NCI-H2196 (cell line): ENCODE measurements around the gene BUB3.
"Not testable (repeated sequence)": the region's sequence is repeated elsewhere in the genome, so short reads cannot be mapped to it uniquely, and the experiment has no call there.

ENCODE experiments used
- DNase-seq: peaks from one replicate; lab custom pipeline; 2025; ENCODE audit not compliant: unreplicated experiment; lab: John Stamatoyannopoulos, UW

BUB3 gene

DNA sequence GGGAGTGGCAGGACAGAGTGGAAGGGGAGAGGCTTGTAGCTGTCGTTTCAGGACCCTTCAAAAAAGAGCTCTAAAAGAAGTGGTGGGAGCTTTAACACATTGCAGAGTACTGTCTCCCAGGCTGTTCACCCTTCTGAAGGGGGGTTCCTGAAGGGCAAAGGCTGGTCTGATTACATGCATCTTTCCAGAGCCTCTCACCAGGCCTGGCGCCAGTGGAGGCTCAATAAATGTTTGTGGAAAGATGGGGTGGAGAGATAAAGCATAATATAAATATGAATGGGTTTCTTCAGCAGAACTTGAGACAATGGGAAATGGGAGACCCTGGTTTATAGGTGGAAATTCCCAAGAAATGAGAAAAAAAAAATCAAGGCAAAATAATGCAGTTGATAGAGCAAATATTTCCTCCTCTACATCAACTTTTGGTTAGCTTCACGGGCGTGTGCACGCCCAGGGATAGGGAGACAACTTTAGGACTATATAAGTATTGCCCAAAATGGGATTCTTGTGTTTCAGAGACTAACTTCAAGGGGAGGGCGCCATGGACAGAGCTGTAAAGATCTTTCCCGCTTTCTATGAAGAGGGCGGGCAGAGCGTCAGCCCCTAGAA, 613 bp upstream of the BUB3 start:
- no peak for DNase-seq

DNA sequence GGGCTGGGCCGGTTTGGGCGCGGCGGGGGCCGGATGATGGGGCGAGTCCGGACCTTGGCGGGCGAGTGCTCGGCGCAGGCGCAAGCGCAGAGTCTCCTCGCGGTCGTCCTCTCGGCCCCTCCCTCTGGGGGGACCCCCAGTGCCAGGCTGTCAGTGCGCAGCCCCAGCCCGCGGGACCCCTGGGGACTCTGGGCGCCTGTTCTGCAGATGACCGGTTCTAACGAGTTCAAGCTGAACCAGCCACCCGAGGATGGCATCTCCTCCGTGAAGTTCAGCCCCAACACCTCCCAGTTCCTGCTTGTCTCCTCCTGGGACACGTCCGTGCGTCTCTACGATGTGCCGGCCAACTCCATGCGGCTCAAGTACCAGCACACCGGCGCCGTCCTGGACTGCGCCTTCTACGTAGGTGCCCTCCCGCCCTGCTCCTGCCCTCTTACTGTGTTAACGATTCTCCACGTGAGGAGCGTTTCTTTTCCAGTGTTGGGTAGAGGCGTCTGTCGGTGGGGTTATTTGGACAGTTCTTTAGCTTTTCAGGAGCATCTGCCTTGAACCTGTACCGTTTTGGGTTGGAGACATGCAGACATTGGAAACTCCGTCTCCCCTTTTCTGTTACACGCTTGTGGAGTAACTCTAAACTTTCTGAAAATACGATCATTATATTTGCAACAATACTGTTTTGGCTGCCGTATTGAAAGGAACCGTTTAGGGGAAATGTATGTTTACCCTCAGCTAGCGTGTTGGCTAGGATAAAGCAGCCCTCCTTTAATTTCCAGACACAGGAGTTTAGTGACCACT, 706 bp downstream of the BUB3 start:
- peak; percentile 17 for DNase-seq

DNA sequence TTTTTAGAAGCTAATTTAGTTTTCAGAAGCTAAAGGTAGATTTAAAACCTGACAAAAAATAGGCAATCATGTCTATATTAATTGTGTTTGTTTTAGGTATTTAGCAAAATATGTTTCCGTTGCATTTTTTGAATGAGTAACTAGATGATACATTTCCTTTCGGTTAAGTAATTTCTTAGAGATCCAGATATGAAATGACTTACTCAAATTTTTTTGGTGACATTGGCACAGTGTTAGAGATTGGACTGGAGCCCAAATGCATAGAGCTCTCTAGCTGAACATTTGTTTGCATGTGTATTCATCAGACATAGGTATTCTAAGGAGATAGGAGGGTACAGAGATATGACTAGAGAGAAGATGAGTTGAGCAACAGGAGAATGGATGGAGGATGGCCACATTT, 1.9 kb downstream of the BUB3 start:
- no peak for DNase-seq

- DNase-seq, result no peak
These were observed 3.0 kb downstream of the BUB3 start for GRCh38 chr10:123157210-123157609.

- DNase-seq, result no peak
These were observed 4.5 kb downstream of the BUB3 start for GRCh38 chr10:123158682-123159081.

GRCh38 chr10:123160311-123160980, 6.2 kb downstream of the BUB3 start:
- DNase-seq, result no peak

DNA sequence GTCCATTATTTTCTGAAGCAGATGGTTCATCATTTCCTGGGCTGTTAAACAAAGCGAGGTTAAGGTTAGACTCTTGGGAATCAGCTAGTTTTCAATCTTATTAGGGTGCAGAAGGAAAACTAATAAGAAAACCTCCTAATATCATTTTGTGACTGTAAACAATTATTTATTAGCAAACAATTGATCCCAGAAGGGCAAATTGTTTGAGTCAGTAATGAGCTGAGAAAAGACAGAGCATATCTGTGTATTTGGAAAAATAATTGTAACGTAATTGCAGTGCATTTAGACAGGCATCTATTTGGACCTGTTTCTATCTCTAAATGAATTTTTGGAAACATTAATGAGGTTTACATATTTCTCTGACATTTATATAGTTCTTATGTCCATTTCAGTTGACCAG, 10.1 kb downstream of the BUB3 start:
- DNase-seq, result no peak

DNA sequence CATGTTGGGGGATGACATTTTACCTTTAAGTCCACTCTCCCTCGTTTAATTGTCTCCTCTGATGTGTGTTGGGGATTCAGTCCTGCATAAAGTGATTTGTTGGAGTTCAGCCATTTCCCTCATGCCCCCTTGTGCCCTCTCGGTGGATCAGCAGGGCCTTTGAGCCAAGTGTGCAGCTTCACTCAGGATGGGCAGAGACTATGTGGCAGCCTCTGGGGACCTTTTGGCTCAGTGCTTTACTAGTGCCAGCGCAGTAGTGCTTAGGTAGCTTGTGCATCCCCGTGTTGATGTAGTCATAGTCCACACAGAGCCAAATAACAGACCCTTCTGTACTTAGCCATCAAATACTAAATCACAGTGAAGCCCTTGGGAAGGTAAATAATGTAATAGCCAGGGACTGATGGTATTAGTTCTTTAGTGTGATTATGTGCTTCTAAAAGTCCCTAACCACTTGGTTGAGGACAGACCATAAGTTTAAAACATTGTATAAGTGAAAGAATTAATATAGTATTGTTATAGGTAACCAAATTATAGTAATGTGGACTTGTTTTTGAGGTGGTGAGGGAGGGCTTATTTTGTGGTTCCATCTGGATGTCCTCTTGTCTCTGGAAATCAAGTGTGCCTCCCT, 11.4 kb downstream of the BUB3 start:
- no peak for DNase-seq

- no peak for DNase-seq
These were observed 12.4 kb downstream of the BUB3 start for GRCh38 chr10:123166618-123167017.

GRCh38 chr10:123170961-123171360, 16.8 kb downstream of the BUB3 start:
- no peak for DNase-seq

DNA sequence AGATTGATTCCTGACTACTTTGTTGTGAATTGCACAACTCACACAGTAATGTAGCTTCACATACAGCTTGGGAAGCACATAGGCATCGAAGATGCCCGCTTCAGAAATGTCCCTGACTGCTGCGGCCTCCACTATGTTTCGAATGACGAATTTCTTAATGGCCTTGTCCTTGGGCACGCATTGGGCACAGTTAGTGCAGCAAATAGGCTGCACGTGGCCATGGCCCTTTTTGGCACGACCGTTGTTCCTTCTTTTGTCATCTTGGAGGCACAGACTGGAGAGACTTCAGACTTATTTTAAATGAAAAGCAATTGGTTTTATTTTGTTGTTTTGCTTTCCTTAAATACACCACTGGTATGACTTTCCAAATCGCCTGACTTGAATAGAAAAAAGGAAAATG, 17.4 kb downstream of the BUB3 start:
- DNase-seq, result not testable (repeated sequence)

- no peak for DNase-seq
These were observed 21.5 kb downstream of the BUB3 start for GRCh38 chr10:123175389-123176387.

- DNase-seq, result not testable (repeated sequence)
These were observed 24.2 kb downstream of the BUB3 start for GRCh38 chr10:123178390-123178789.

DNA sequence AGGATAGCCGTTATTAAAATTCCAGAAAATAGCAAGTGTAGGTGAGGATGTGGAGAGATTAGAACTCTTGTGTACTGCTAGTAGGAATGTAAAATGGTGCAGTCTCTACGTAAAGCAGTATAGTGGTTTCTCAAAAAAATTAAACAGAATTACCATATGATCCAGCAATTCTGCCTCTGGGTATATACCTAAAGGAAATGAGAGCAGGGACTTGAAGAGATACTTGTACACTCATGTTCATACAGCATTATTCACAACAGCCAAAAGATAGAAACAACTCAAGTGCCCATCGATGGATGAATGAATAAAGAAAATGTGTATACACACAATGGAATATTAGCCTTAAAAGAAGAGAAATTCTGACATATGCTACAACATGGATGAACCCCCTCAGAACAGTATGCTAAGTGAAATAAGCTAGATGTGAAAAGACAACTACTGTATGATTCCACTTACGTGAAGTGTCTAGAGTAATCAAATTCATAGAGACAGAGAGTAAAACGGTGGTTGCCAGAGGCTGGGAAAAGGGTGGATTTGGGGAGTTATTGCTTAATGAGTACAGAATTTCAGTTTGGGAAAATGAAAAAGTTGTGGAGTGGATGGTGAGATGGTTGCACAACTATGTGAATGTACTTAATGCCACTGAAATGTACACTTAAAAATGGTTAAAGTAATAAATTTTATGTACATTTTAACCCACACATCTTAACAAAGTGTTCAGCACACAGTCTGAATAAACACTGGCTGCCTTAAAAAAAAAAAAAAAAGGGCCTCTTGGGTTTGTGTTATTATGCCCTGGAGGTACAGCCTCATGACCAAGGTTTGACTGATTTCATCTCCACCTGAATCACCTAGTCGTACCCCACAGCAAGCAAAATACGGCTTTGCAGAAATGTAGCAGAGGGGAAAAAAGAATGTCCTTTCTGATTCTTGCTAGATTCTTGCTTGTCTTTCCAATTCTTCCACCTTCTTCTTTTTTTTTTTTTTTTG, 26.2 kb downstream of the BUB3 start:
- DNase-seq, result no peak

DNA sequence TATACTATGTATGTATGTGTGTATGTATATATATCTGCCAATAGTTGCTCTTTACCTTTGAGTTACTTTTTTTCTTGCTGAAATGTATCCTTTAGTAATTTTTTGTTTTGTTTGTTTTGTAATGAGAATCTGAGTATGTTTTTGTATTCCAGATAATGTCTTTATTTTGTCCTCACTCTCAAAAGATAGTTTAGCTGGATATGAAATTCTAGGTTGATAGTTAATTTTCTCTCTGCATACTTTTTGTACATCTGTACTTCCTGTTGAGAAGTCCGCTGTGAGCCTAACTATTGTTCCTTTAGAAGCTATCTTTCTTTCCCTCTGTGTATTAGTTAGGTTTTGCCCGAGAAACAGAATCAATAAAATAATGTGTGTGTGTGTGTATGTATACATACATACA, 29.5 kb downstream of the BUB3 start:
- DNase-seq, result no peak

GRCh38 chr10:123187781-123188180, 33.6 kb downstream of the BUB3 start:
- no peak for DNase-seq

- DNase-seq, result no peak
These were observed 37.7 kb downstream of the BUB3 start for GRCh38 chr10:123191886-123192285.

GRCh38 chr10:123194056-123194455, 39.9 kb downstream of the BUB3 start:
- DNase-seq, result no peak

GRCh38 chr10:123200531-123200930, 46.3 kb downstream of the BUB3 start:
- no peak for DNase-seq
